Activated B cell treated with CpG ODN at 0.5 μM for 24 hours (primary cell): ENCODE data around the gene GFOD2. TPM values are rescaled to one million over a fixed set of nuclear protein-coding genes. Genes with fewer than 3 reads are reported as not detected.
A peak's percentile ranks its signal among the peaks of the same experiment; 100 is the strongest.

ENCODE experiments used
- ATAC-seq: fragments of 200-7000 bp; cut with Tn5 transposase; one replicate; pipeline ENCODE4 v1.10.0; 2021; ENCODE audit warnings: low read depth, mild to moderate bottlenecking, moderate library complexity
- CTCF ChIA-PET: fragments of 350-600 bp; sonication (Branson Sonifier 250); formaldehyde crosslinking; loops from one replicate; lab custom pipeline; 2021; ENCODE audit warnings: antibody characterized with exemption; lab: Charles Lee
- POLR2A ChIA-PET: fragments of 350-600 bp; sonication (Branson Sonifier 250); formaldehyde crosslinking; loops from one replicate; lab custom pipeline; 2021; ENCODE audit warnings: antibody characterized with exemption; lab: Charles Lee
- DNase-seq: peaks from one replicate; pipeline ENCODE4 v3.0.0; 2022
- H3K27ac Mint-ChIP-seq: one replicate; pipeline ENCODE4 v1.8.0; 2020; ENCODE audit warnings: mixed read lengths
- H3K27me3 Mint-ChIP-seq: one replicate; pipeline ENCODE4 v1.8.0; 2021; ENCODE audit warnings: mixed read lengths
- H3K36me3 Mint-ChIP-seq: one replicate; pipeline ENCODE4 v1.8.0; 2021; ENCODE audit warnings: low read depth, mixed read lengths
- H3K4me1 Mint-ChIP-seq: one replicate; pipeline ENCODE4 v1.8.0; 2021; ENCODE audit warnings: mixed read lengths
- H3K4me3 Mint-ChIP-seq: one replicate; pipeline ENCODE4 v1.8.0; 2020; ENCODE audit warnings: mild to moderate bottlenecking, mixed read lengths
- H3K9me3 Mint-ChIP-seq: one replicate; pipeline ENCODE4 v1.8.0; 2020; ENCODE audit warnings: mixed read lengths
- CTCF ChIP-seq: fragments of 200-600 bp; IDR thresholded peaks from one replicate; pipeline ENCODE4 v1.8.0; 2022; ENCODE audit warnings: antibody characterized with exemption, mild to moderate bottlenecking
- intact Hi-C: fragments of 100-400 bp; cut with micrococcal nuclease; formaldehyde crosslinking; loops from one replicate; pipeline ENCODE4 v1.15.1; 2024
- total RNA-seq: library from RNA; stranded (reverse); gene quantifications from 2 replicates; pipeline ENCODE4 v1.2.3, GENCODE V29; 2022

Gene GFOD2
- total RNA-seq, 1 donor from 2014 or later: 12.6 TPM

- no peak for TF ChIP-seq CTCF
- no peaks in the 10 kb centered on the region for H3K36me3 Mint-ChIP-seq
- ATAC-seq (no peak), DNase-seq (no peak)
- ChIA-PET POLR2A (interaction anchor here (0.5 to 2.4 kb wide), 4 partner anchors 24 to 123 kb away, joined by 3 to 9 read pairs (median 6); partner anchors contain the start of genes CARMIL2 and CTCF), CTCF (interaction anchor here (0.9 to 6.6 kb wide), 7 partner anchors 9 to 259 kb away, joined by 3 to 61 read pairs (median 4); partner anchors contain the start of genes ACD, CTCF and PARD6A)
- intact Hi-C loops: loop anchor here (2.0 to 10.0 kb wide), 7 partner anchors 137 to 565 kb away; partner anchors contain the start of genes B3GNT9, ESRP2, FBXL8 and PSMB10
- peaks cover 56% of the 10 kb centered on the region for H3K4me1 Mint-ChIP-seq
- H3K9me3 Mint-ChIP-seq: no peaks in the 10 kb centered on the region
- peak overlapping the region; percentile 16 for H3K27ac Mint-ChIP-seq
- no peak overlapping the region for H3K4me3 Mint-ChIP-seq
- H3K27me3 Mint-ChIP-seq: no peaks in the 10 kb centered on the region
These were observed 49.5 kb downstream of the GFOD2 start for GRCh38 chr16:67669499-67670101.

- intact Hi-C loops: loop anchor here (1.0 to 10.0 kb wide), 12 partner anchors 106 to 566 kb away; partner anchors contain the start of genes ATP6V0D1, B3GNT9, CTCF and ESRP2
- H3K36me3 Mint-ChIP-seq: no peaks in the 10 kb centered on the region
- no peak for TF ChIP-seq CTCF
- peak overlapping the region; percentile 85 for H3K27ac Mint-ChIP-seq
- CTCF ChIA-PET: interaction anchor here (0.9 to 6.6 kb wide), 12 partner anchors 8 to 187 kb away, joined by 3 to 61 read pairs (median 6); partner anchors contain the start of genes ACD, ATP6V0D1, CARMIL2 and CTCF
- no peaks in the 10 kb centered on the region for H3K9me3 Mint-ChIP-seq
- peak overlapping the region; percentile 29 for H3K4me3 Mint-ChIP-seq
- ATAC-seq: no peak
- peaks cover 50% of the 10 kb centered on the region for H3K4me1 Mint-ChIP-seq
- DNase-seq: no peak
- POLR2A ChIA-PET: interaction anchor here (0.5 to 2.5 kb wide), 8 partner anchors 23 to 151 kb away, joined by 3 to 9 read pairs (median 4); partner anchors contain the start of genes CARMIL2 and CTCF
- H3K27me3 Mint-ChIP-seq: no peaks in the 10 kb centered on the region
These were observed 50.5 kb downstream of the GFOD2 start for GRCh38 chr16:67668495-67669157.

GRCh38 chr16:67667817-67668494, 51.2 kb downstream of the GFOD2 start:
- Mint-ChIP-seq H3K27me3 (no peaks in the 10 kb centered on the region), H3K4me3 (peak overlapping the region; percentile 87), H3K27ac (peak overlapping the region; percentile 85), H3K36me3 (no peaks in the 10 kb centered on the region), H3K4me1 (peaks cover 49% of the 10 kb centered on the region), H3K9me3 (no peaks in the 10 kb centered on the region)
- ATAC-seq (peak; percentile 84), DNase-seq (peak; percentile 66)
- TF ChIP-seq CTCF: no peak
- POLR2A ChIA-PET: interaction anchor here (0.6 to 2.5 kb wide), 11 partner anchors 18 to 417 kb away, joined by 3 to 9 read pairs (median 3); partner anchors contain the start of genes CARMIL2, CTCF, GFOD2 and NFATC3
- CTCF ChIA-PET: interaction anchor here (0.6 to 6.6 kb wide), 15 partner anchors 24 to 187 kb away, joined by 3 to 61 read pairs (median 5); partner anchors contain the start of genes ATP6V0D1 and CARMIL2
- intact Hi-C loops: loop anchor here (1.0 to 10.0 kb wide), 12 partner anchors 106 to 567 kb away; partner anchors contain the start of genes ATP6V0D1, B3GNT9, CTCF and ESRP2

- ChIA-PET POLR2A (interaction anchor here (0.7 to 2.5 kb wide), 7 partner anchors 51 to 418 kb away, joined by 3 to 9 read pairs (median 5); partner anchors contain the start of genes ATP6V0D1, CTCF, GFOD2 and NFATC3), CTCF (interaction anchor here (0.6 to 6.6 kb wide), 15 partner anchors 23 to 186 kb away, joined by 3 to 61 read pairs (median 5); partner anchors contain the start of genes ATP6V0D1 and CARMIL2)
- H3K27me3 Mint-ChIP-seq: no peaks in the 10 kb centered on the region
- peaks cover 43% of the 10 kb centered on the region for H3K4me1 Mint-ChIP-seq
- H3K9me3 Mint-ChIP-seq: no peaks in the 10 kb centered on the region
- DNase-seq: no peak
- H3K27ac Mint-ChIP-seq: peak overlapping the region; percentile 85
- no peak for TF ChIP-seq CTCF
- ATAC-seq: no peak
- H3K36me3 Mint-ChIP-seq: no peaks in the 10 kb centered on the region
- H3K4me3 Mint-ChIP-seq: peak overlapping the region; percentile 87
- intact Hi-C loops: loop anchor here (5.0 to 10.0 kb wide), 5 partner anchors 240 to 567 kb away; partner anchors contain the start of genes B3GNT9, ESRP2, FBXL8 and TRADD
These were observed 51.7 kb downstream of the GFOD2 start for GRCh38 chr16:67667453-67667816.
